CD4-positive, alpha-beta T cell treated with Interleukin-15 for 4 hours (primary cell): ENCODE results near the gene KCNT1.

Experiments
- DNase-seq: peaks from one replicate; pipeline ENCODE4 v3.0.0-alpha.2; 2020; ENCODE audit warnings: low spot score

Gene KCNT1

GRCh38 chr9:135727257-135727875, 25.4 kb downstream of the KCNT1 start:
- no peak for DNase-seq

GRCh38 chr9:135728436-135729110, 26.6 kb downstream of the KCNT1 start:
- DNase-seq, result no peak

GRCh38 chr9:135729480-135729879, 27.5 kb downstream of the KCNT1 start:
- no peak for DNase-seq

GRCh38 chr9:135731454-135731853, 29.5 kb downstream of the KCNT1 start:
- DNase-seq, result no peak

GRCh38 chr9:135732569-135733257, 30.7 kb downstream of the KCNT1 start:
- DNase-seq, result no peak

GRCh38 chr9:135734616-135735144, 32.7 kb downstream of the KCNT1 start:
- DNase-seq, result no peak

GRCh38 chr9:135736272-135736978, 34.4 kb downstream of the KCNT1 start:
- no peak for DNase-seq

GRCh38 chr9:135736979-135737839, 35.2 kb downstream of the KCNT1 start:
- no peak for DNase-seq

GRCh38 chr9:135737840-135738521, 36.0 kb downstream of the KCNT1 start:
- no peak for DNase-seq

GRCh38 chr9:135739271-135740220, 37.6 kb downstream of the KCNT1 start:
- DNase-seq, result no peak

- no peak for DNase-seq
Measured at GRCh38 chr9:135741276-135742219, 39.6 kb downstream of the KCNT1 start.

- no peak for DNase-seq
Measured at GRCh38 chr9:135743021-135743420, 41.0 kb downstream of the KCNT1 start.

- no peak for DNase-seq
Measured at GRCh38 chr9:135743546-135744332, 41.8 kb downstream of the KCNT1 start.

- no peak for DNase-seq
Measured at GRCh38 chr9:135744333-135745070, 42.5 kb downstream of the KCNT1 start.

GRCh38 chr9:135745189-135745588, 43.2 kb downstream of the KCNT1 start:
- DNase-seq, result no peak

GRCh38 chr9:135745686-135746324, 43.8 kb downstream of the KCNT1 start:
- no peak for DNase-seq
